SKM-1 treated with dmso at 0.1 percent for 144 hours (cell line): ENCODE results near the gene USP48.
A peak's percentile ranks its signal among the peaks of the same experiment; 100 is the strongest.
"Not testable (repeated sequence)": the region's sequence is repeated elsewhere in the genome, so short reads cannot be mapped to it uniquely, and the experiment has no call there.

ENCODE experiments used
- DNase-seq: peaks from one replicate; lab custom pipeline; 2025; ENCODE audit not compliant: unreplicated experiment; lab: John Stamatoyannopoulos, UW

The USP48 gene, protein sequence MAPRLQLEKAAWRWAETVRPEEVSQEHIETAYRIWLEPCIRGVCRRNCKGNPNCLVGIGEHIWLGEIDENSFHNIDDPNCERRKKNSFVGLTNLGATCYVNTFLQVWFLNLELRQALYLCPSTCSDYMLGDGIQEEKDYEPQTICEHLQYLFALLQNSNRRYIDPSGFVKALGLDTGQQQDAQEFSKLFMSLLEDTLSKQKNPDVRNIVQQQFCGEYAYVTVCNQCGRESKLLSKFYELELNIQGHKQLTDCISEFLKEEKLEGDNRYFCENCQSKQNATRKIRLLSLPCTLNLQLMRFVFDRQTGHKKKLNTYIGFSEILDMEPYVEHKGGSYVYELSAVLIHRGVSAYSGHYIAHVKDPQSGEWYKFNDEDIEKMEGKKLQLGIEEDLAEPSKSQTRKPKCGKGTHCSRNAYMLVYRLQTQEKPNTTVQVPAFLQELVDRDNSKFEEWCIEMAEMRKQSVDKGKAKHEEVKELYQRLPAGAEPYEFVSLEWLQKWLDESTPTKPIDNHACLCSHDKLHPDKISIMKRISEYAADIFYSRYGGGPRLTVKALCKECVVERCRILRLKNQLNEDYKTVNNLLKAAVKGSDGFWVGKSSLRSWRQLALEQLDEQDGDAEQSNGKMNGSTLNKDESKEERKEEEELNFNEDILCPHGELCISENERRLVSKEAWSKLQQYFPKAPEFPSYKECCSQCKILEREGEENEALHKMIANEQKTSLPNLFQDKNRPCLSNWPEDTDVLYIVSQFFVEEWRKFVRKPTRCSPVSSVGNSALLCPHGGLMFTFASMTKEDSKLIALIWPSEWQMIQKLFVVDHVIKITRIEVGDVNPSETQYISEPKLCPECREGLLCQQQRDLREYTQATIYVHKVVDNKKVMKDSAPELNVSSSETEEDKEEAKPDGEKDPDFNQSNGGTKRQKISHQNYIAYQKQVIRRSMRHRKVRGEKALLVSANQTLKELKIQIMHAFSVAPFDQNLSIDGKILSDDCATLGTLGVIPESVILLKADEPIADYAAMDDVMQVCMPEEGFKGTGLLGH

DNA sequence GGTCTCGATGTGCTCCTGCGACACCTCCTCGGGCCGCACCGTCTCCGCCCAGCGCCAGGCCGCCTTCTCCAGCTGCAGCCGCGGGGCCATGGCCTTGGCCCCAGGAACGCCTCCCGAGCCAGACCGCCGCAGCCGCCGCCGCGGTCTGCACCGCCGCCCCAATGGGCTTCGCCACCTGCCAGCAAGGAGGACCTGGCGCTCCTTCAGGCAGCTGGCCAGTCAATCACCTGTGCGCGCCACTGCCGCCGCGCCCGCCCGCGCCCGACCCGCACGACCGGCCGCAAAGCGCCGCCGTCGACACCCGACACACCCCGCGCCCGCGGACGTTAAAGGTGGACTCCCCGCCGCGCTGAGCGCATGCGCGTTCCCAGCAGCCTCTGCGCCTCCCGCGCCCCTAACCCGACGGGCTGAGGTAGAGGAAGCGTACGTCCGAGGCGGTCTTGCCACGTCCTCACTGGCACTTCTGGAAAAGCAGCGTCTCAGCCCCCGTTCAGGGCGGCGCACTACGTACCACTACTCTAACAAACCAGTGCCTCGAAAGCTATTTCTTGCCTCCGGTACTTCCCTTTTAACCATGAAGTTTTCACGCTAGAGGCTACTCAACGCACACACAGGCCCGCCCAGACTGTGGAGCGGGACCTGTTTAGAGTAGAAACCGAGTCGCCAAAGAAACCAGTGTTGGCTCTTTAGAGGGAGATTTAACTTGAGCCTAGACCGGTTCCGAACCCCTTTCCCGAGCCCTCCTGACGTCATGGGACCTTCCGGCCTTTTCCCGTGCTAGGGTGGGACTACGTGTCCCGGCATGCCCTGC, at the start of gene USP48:
USP48 (minus strand) TSS at position 282 of the 811 bp plus-strand sequence; CDS start at position 90, 192 bp downstream.
- DNase-seq, result peak; percentile 89

DNA sequence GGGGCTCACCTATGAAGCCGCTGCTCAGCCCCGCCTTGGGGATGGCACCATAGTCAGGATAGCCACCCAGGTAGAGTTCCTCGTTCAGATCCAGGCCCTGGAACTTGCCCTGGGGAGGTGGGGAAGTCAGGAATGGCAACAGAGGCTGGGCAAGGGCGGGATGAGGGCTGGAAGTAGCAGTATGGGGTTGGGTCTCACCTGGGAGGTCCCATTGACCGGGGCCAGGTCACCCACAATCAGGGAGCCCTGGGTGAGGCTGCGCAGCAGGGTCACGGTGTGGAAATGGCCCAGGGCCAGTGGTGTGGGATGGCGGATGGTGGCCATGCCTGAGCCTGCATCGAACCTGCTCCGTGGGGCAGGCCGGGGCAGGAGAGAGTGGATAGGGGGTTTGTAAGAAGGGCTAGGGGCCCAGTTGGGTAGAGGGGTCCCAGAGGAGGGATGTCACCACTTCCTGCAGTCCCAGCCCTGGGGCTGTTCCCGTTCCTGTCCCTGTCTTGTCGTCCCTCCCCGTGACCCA, 48.6 kb upstream of the USP48 start:
- DNase-seq, result no peak

DNA sequence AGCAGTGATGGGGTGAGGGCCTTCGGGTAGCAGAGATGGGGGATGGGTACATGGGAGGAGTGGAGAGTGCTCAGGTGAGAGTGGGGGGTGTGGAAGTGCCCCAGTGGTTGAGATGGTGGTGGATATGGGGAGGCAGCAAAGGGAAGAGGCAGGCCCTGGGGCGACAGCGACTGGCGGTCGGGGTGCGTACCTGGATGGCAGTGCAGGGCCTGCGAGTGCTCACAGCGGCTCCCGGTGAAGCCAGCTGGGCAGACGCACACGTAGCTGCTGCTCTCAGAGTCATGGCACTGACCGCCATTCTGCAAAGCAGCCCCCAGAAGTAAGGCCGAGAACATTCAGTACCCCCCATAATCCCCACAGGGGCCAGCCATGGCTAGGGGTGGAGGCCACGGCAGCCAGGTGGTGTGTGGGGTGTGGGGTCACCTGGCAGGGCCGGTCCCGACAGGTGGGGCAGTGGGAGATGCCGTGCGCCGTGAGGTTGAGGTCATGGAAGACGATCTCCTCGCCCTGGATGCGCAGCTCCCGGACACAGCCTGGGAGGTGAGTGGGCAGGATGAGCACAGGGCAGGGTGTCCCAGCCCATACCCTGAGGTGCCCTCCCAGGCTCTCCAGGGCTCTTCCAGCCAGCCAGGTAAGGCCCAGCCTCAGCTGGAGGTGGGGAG, 48.0 kb upstream of the USP48 start:
- no peak for DNase-seq

DNA sequence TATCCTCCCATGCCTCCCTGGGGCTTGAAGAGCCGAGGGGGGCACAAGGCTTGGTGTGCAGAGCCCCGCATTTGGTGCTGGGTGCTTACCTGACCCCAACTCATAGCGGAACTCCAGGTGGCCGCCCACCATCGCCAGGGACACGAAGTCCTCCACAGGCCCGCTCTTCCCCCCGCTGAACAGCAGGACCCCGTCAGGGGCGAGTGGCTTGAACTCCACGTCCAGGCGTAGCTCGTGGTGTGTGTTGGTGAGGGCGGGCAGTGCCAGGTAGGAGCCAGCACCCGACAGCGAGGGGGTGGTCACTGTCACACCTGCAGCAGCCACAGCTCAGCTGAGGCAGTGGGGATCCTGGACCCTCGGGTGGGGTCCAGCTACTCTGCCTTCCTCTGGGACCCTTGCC, 46.3 kb upstream of the USP48 start:
- DNase-seq, result no peak

DNA sequence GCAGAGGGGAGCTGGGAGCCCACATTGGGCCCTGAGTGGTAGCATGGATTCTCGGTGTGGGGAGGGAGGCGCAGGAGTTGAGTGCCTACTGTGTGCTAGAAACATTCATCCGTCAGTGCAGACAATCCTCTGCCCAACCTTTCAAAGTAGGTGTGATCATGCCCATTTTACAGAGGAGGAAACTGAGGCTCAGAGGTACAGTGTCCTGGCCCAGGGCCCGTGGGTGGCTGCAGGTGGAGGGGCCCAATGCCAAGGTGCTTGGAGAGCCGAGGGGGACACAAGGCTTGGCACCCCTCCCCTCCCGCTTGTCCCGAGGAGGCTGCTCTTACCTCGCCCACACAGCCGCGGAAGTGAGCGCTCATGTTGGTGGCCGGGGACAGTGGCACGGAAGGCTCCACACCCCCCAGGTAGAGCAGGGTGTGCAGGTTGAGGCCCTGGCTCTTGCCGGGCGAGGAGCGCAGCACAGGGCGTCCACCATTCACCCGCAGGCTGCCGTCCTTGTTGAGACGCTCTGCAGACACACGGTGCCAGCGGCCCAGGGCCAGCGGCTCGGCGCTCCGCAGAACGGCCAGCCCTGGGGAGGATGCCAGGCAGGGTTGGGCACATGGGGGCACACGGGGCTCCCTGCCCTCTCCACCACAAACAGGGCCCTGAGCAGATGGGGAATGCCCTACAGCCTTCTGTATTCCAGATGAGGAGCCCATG, 45.7 kb upstream of the USP48 start:
- no peak for DNase-seq

DNA sequence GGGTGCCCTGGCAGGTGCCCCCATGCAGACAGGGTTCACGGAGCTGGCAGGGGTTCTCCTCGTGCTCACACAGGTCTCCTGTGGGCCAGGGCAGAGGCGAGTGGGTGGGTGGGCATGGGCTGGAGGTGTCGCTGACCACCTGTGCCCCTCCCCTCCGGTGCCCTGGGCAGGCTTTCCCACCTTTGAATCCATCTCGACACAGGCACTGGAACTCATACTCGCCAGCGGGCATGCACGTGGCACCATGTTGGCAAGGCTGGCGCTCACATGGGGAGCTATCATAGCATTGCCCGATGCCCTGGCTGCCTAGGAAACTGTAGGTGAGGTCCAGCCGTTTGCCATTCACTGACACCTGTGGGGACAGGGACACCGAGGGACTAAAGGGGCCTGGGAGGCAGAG, 45.1 kb upstream of the USP48 start:
- no peak for DNase-seq

DNA sequence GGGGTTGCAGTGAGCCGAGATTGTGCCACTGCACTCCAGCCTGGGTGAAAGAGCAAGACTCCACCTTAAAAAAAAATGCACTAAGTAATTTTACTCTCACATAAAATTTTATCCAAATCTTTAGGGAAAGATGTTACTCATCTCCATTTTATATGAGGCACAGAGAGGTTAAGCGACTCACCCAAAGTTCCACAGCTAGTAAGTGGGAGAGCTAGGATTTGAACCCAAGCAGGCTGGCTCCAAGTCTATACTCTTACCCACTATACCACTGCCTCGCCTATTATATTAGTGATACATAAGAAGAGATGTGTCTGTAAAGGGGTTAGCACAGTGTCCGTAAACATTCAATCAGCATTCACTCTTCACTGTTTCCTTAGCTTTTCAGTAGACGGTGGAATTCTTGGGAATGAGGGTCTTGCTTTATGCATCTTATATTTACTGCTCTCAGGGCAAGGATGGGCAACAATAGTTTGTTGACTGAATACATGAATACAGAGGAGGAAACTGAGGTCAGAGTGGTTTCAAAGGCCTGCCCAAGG, 44.3 kb upstream of the USP48 start:
- DNase-seq, result no peak

DNA sequence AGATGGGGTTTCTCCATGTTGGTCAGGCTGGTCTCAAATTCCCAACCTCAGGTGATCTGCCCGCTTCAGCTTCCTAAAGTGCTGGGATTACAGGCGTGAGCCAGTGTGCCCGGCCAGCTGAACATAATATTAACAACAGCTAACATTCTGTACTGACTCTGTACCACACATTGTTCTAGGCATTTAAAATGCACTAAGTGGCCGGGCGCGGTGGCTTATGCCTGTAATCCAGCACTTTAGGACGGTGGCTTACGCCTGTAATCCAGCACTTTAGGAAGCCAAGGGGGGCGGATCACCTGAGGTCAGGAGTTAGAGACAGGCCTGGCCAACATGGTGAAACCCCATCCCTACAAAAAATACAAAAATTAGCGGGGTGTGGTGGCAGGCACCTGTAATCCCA, 43.7 kb upstream of the USP48 start:
- DNase-seq, result not testable (repeated sequence)

DNA sequence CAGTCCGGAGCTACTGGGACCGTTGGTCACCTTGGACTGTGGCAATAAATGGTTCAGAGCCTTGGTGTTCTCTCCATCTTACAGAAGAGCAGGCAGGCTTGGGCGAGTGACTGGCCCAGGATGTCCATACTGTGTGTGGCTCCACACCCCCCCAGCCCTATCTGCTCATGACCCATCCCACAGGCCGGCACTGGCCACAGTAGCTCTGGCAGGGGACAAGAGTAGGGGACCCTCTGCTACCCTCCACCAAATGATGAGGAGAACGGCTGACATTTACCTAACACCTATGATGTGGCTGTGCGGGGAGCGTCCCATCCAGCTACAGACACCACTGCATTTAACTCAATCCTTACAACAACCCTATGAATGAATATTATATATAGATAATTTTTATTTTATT, 42.4 kb upstream of the USP48 start:
- DNase-seq, result no peak

DNA sequence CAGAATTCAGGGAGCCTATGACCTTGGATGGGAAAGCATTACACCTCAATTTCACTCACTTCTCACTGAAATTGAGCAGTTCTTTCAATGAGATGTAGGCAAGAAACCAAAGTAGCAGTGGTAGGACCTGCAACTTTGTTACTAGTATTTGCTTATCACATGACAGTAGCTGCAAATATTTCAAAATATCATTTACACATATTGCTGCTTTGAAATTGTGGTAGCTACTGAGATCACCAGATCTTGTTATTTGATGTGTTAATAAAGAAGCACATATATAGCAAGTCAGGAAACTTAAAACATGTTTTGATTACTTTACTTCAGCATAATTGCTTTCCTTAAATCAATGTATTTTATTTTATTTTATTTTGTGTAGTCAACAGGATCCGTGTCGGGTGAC, 42.0 kb upstream of the USP48 start:
- DNase-seq, result no peak

DNA sequence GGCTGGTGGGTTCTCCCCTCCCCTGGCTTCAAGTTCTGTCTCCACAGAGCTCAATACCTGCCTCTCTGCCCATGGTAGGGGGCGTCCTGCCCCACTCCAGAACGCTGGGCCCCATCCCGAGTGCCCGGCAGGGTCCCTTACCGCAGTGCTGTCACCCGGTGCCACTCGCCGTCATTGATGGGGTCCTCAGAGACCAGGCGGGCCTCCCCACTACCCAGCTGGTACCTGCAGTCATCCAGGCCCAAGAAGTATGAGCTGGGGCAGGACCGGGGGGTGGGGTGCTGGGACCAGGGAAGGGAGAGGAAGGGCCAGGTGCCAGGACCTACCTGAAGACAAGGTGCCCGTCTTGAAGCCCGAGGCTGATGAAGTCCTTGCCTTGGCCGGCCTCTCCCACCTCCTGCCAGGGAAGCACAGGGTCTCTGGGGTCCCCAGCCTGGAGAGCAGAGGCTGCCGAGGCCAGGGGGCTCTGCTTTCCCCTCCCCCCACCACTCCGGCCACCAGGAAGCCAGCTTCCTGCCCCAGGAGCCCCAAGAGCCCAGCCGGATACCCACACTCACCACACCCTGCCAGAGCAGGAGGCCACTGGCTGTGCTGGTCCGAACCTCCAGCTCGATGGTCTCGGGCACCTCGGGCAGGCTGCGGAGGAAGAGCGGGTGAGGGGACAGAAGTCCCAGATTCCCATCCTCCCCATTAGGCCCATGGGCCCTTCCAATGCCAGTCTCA, 41.2 kb upstream of the USP48 start:
- no peak for DNase-seq

DNA sequence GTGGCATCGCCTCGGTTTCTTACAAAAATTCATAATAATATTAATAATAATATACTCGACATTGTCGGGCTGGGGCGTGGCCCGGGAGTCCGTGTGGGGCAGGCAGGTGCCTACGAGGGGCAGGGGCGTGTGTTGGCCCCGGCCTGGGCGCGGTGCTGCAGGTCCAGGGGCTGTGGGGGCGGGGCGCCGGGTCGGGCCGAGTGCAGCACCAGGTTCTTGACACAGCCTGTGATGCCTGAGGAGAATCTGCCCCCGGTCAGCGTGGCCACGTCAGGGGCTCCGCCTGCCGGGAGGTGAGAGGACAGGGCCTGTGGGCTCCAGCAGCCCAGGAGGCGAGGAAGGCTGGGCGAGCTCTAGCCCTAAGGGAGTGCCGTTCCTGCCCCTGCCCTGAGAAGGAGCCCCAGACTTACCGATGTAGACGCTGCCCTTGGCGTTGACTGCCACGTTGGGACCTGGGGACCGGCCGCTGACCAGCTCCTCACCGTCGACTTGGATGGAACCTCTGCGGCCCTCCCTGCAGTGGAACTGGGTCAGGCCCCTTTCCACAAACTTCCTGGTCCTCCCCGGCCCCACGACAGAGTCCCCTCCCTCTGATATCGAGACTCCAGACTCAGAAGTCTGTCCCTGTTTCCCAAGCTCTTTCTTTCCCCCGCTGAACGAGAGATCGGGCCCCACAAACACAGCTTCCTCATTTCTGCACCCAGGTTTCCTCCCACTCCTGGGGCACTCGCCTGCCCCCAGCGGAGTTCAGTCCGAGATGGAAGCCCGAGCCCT, 40.4 kb upstream of the USP48 start:
- DNase-seq, result no peak

DNA sequence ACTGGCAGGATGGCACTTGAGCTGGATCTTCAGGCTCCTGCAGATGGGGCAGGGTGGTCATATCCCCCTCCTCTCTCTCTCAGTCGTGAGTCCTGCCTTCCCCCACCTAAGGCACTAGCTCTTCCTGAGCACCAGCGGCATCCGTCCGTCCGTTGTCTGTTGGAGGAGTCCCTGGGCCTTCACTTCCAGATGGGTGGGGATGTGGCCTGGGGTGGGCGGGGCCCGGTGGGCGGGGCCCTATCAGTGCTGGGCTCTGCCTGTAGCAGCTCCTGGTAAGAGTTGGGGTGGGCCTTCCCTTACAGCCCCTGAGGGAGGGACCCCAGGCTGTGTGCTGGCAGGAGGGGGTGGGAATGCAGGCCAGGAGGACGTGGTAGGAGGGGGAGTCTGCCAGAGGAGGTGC, 39.4 kb upstream of the USP48 start:
- no peak for DNase-seq

DNA sequence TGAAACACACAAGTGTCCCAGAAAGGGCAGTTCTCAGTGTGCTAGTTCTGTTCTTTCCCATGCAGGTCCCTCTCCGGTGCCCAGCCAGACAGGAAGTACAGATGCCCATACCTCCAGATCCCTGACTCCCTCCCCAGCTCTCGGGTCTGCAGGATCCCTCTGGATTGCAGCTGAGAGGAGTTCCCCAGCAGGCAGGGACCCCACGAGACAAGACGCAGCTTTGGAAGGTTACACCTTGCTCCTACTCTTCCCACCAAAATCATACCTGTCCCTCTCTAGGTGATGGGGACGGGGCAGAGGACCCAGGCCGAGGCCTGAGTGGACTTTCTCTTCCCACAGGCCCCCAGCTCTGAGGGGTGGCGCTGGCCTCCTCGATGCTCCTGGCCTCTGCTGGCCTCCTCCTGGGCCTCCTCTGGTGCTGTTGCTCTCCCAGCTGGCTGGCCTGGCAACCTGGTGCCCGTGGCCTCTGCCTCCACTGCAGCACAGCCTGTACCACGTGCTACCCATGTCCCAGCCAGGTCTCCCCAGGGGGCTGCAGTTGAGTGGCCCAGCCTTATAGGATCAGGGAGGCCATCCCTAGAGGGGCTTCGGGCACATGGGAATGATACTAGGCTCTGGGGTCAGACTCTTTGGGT, 38.6 kb upstream of the USP48 start:
- DNase-seq, result no peak

DNA sequence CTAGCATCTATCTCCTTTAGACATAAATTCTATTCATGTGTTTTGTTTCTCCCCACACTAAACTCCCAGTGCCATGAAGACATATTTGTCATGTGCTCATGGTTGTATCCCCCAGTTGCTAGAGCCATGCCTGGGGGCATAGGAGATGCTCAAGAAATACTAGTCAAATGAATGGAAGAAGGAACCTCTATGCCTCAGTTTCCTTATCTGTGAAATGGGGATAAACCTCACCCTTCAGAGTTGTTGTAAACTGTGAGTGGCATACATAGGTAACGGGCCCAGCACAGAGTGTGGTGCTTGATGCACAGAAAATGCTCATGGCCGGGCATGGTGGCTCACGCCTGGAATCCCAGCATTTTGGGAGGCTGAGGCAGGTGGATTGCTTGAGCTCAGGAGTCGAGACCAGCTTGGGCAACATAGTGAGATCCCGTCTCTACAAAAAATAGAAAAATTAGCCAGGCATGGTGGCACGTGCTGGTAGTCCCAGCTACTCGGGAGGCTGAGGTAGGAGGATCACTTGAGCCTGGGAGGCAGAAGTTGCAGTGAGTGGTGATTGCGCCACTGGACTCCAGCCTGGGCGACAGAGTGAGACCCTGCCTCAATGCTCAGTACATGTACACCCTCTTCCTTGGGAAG, 37.8 kb upstream of the USP48 start:
- DNase-seq, result no peak

DNA sequence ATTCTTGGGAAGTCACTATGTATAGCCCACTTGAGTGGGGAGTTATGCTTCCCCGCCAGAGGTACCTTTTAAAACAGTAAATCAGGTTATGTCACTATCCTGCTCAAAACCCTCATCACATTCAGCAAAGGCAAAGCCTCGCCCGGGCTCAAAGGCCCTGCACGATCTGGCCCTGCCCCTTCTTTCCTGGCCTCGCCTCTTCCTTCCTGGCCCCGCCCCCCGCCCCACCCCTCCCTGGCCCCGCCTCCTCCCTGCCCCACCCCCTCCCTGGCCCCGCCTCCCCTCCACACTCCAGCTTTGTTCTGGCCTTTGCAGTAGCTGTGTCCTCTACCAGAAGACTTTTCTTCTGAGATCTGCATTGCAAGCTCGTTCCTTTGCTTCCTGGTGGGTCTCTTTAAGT, 35.7 kb upstream of the USP48 start:
- peak; percentile 46 for DNase-seq
